NCI-H345 treated with DMSO at 0.1 percent for 48 hours (cell line): ENCODE measurements around the gene MDFI.
"Not testable (repeated sequence)": the region's sequence is repeated elsewhere in the genome, so short reads cannot be mapped to it uniquely, and the experiment has no call there.

Source experiments
- DNase-seq: peaks from one replicate; lab custom pipeline; 2025; ENCODE audit not compliant: unreplicated experiment; lab: John Stamatoyannopoulos, UW

Gene MDFI

DNA sequence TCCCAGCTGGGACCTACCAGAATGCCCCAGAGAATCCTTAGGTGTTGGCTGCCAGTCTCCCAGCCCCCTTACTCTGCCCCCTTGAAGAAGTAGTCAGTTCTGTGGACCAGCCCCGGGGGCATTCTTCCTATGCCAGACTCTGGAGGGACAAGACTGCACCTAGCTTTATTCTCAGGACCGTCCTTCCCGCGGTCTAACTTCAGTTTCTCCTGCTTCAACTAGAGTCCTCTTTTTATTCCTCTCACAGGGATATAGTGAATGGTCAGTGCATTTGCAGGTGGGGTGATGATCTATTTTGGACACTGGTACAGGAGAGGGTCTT lies 35.9 kb upstream of the MDFI start:
- no peak for DNase-seq

DNA sequence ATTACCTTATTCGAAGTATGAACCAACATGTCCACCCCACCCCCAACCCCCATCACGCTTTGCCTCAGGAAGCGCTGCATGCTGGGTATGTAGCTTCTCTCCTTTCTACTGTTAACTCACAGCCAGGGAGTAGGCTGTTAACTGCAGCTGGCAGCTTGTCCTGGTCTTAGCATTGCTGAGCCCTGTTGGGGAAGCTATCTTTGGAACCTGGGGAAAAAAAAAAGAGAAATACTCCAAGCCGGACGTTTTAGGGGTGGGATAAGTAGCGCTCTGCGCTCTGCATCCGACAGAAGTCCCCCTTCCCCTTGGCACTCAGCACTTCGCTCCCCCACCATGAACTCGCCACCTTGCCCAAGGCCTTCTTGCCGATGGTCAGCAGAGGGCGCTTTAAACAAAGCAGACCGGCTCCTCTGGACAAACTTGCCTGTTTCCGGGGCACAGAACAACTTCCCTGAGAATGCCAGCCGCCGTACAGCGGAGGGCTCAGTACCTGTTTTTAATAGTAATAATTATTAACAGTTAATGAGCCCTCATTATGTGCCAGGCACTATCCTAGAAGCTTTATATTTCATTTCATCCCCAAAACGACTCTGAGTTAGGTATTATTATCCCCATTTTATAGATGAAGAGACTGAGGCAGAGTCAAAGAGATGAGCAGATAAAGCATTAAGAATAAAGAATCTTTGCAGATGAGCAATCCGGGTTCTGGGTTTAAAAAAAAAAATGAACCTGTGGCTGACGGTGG lies 35.2 kb upstream of the MDFI start:
- peak; percentile 75 for DNase-seq

DNA sequence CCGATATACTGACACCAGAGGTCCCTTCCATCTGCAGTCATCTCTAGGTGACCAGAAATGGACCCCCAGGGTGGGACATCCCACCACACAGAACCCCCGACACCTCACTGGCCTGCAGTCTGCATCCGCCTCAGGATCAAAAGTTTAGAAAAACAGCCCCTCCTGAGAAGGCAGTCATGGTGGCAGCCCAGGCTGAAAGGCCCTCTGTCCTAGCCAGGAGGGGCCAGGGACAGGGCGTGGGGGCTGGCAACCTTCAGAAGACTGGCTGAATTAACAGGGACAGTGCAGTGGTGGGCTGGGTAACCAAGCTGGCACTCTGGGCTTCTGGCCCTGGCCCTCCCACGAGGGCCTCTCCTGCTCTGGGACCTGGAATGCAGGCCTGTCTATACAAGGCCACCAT lies 34.3 kb upstream of the MDFI start:
- no peak for DNase-seq

DNA sequence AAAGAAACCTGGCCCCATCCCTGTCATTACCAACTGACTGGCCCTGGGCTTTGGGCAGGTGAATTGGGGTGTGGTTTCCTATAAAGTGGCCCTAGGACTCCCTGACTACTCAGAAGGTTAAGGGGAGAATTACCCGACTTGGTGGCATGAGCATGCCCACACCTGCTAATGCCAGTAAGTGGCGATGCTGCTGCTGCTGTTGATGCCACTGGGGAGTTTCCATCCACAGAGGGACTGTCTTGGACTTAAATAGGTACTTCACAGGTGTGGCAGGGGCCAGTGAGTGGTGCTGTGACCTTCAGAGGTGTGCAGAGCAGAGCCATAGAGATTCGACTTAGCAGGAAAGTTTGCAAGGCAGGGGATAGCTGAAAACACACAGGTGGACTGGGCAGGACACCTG lies 32.6 kb upstream of the MDFI start:
- DNase-seq = no peak

DNA sequence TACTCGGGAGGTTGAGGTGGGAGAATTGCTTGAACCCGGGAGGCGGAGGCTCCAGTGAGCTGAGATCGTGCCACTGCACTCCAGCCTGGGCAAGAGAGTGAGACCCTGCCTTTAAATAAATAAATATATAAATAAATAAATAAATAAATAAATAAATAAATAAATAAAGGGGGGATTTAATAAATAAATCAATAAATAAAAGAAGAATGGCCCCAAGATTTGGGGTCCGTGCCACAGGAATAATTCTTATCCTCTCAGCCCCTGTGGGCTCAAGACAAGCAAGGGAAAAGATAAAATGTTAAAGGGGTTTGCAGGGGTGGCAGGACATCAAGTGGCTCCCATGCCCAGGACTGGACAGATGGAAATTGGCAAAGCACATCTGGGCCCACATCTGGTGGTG lies 31.2 kb upstream of the MDFI start:
- DNase-seq = no peak

DNA sequence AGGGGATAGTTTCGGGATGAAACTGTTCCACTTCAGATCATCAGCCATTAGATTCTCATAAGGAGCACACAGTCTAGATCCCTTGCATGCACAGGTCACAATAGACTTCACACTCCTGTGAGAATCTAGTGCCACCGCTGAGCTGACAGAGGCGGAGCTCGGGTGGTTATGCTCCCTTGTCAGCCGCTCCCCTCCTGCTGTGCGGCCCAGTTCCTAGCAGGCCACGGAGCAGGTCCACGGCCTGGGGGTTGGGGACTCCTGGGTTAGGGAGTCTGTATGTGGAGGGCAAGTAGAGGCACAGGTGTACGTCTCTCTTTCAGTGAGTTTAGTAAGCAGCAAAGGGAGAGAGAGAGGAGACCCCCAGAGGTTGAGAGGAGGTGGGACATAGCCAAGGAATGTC lies 30.5 kb upstream of the MDFI start:
- no peak for DNase-seq

DNA sequence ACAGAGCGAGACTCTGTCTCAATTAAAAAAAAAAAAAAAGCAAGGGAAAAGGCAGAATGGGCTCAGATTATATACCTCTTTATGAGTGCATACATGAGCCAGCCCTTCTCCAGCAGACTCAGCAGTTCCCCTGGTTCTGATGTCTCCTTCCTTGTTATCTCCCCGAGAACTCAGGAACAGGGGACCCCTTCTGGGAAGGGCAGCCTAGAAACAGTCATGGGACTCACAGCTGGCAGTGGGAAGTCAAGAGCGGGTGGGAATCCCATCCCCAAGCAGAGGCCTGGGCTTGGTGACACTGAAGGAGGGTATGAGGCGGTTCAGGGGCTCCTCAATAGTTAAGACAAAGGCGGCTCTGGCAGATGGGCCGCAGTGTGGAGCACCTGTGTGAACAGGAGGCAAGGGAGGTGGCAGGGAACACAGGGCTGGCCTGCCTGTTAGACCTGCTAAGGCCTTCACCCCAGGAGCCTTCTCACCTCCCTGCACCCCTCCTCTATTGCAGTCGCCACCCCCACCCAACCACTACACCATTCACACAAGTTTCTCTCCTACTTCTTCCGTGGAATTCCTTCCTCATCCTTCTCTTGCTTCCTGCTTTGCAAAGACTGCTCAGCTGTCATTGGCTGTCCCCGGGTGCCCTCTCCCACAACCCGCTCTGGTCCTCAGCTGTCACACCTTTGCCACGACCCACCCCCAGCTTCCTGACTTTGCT lies 29.7 kb upstream of the MDFI start:
- no peak for DNase-seq

DNA sequence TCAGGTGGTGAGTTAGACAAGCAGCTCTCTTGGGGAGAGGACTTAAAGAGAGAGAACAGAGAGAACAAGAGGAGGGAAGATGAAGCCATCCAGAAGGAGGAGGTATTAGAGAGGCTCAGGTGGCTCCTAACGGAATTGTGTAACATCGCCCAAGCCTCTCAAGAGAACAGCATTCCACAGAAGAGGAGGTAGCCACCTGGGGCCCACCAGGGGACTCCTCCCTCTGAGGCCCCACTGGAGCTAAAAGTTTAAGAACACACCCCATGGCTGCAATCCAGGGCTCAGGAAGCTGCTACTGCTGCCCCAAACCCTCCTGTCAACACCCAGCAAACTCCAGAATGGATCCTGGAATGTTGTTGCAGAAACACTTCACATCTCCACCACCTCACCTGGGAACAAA lies 23.6 kb upstream of the MDFI start:
- no peak for DNase-seq

DNA sequence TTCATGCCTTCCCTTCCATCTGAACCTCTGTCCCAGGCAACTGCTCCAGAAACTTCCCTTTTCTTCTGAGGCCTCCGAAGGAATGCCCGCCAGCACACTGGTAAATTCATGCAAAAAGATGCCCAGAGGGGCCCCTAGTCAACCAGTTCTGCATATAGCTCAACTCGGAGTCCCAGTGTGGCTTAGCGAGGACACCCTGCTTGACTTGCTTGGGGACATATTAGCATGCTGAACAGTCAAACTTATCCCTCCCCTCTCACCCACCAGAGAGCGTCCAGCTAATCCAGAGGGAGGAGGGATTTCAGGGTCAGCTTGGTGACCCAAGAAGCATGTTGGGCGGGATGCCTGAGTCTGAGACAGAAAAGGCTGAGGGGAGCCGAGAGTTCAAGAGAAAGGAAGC lies 23.0 kb upstream of the MDFI start:
- no peak for DNase-seq

DNA sequence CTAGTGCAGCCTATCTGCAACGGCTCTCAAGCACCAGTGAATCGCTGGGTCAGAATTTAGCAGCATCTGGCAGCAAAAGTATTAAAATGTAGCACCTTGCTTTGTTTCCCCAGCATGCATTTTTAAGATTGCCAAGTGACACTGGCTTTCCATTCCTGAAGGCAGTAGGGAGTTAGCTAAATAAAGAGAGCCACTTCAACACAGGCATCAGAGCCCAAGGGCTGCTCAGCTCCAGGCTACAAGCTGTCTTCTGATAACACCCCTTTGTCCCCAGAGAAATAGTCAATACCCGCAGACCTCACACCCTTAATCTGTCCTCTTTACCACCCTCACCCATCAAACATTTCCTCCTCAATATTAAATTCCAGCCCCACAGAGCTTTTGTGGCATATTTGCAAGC lies 19.7 kb upstream of the MDFI start:
- no peak for DNase-seq

DNA sequence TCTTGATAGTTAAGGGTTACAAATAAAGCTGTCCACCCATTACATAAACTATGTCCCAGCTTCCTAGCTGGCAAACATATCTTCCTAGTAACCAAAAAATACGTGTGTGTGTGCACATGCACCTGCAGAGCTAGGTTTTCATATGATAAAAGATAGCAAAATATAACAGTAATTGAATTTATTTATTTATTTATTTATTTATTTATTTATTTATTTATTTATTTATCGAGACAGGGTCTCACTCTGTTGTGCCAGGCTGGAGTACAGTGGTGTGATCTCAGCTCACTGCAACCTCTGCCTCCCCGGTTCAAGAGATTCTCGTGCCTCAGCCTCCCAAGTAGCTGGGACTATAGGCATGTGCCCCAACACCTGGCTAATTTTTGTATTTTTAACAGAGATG lies 19.1 kb upstream of the MDFI start:
- not testable (repeated sequence) for DNase-seq

DNA sequence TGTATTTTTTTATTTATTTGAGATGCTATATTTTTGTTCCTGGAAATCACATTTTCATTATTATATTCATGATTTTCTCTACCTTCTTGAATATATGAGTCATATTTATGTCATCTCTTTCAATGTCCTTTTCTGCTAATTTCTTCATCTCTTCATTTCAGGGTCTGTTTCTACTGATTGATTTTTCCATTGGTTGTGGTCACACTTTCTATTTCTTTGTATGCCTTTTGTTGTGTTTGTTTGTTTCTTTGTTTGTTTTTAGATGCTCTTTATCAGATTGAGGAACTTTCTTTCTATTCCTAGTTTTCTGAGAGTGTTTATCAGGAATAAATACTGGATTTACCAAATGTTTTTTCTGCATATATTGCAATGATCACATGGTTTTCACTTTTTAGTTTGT lies 16.9 kb upstream of the MDFI start:
- no peak for DNase-seq

DNA sequence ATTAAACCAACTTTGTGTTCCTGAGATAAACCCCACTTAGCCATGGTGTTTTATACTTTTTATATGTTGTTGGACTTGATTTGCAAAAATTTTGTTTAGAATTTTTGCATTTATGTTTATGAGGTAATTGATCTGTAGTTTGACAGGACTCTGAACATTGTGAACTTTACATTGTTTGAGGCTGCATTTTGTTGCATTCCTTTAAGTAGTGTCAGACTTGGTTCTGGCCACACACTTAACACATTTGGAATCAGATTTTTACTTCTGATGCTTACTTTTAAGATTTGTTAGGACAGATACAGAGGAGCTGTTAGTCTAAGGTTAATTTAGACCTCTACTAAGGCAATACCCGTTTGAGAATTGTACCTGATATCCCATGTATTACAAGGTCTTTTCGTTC lies 16.5 kb upstream of the MDFI start:
- no peak for DNase-seq

DNA sequence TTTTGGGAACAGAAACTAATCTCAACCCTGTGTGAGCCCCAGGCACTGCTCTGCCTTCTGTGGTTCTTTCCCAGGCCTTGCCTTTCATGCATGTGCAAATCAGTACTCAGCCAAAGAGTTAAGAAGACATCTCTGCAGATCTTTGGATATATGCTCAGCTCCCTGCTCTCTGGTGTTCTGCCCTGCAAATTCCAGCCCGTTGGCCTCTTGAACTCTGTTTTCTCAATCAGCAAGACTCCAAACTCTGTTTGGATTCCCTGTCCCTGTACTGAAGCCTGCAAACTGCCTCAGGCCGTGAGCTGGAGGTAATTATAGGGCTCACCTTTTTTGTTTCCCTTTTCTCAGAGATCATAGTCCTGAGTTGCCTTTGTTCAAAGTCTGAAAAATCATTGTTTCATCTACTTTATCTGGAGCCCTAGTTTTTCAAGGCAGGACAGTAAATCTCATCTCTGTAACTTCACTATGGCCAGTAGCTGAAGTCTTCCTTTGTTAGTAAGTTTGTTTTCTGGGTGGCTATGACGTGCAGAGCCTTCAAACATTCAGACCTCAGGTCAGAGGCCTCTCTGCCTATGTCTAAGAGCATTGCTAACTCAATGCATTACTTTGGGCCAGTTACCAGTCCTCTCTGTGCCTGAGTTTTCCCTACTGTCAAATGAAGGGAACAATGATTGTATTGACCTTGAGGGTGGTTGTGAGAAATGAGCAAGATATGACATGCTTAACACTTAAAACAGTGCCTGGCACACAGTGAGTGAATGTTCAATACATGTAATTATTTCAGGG lies 15.9 kb upstream of the MDFI start:
- DNase-seq = no peak

DNA sequence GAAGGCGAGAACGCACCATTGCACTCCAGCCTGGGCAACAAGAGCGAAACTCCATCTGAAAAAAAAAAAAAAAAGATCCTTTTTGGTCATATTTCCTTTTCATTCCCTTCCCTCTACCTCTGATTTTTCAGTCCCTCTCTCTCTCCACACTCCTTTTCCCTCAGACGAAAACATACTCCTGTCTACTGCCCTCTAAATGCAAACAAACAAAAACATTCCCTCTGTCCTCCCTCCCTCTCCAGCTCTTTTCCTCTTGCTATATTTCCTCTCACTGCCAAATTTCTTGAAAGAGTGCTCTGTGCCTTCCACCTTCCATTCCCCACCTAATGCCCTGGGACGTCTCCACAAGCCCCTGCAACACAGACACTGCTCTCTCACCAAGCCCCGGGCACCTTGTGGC lies 14.9 kb upstream of the MDFI start:
- DNase-seq = no peak

DNA sequence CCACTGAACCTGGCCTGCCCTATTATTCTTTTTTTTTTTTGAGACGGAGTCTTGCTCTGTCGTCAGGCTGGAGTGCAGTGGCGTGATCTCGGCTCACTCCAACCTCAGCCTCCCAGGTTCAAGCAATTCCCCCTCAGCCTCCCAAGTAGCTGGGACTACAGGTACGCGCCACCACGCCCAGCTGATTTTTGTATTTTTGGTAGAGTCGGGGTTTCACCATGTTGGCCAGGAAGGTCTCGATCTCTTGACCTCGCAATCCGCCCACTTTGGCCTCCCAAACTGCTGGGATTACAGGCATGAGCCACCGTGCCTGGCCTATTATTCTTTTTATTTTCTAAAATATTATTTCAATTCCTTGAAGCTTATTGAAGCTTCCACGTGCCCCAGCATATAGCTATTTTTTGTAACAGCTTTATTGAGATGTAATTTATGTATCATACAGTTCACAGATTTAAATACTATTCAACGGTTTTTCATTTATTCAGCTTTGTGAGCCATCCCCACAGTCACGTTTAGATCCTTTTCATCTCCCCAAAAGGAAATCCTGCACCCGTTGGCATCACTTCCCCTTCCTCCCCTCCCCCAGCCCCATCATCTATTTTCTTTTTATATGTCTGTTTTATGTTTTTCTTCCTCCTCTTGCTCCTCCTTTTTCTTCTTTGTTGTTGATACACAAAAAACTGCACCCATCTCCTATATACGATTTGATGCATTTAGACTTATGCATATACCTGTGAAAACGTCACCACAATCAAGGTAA lies 13.5 kb upstream of the MDFI start:
- no peak for DNase-seq

DNA sequence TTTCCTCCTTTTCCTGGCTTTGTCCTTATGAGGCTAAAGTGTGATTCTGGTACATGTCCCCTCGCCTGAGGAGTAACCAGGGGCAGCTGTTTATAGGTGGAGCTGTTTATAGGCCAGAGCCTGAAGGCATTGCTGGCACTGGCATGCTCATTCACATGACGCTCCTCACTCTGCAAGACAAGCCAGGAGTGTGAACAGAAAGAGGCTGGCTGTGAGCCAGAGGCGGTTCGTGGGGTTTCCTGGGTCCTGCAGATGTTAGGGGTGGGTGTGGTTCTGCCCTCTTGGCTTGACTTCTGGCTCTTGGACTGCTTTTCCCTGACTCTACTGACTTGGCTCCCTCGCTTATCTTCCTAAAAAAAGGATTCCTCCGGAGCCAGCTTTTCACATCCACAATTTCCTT lies 12.8 kb upstream of the MDFI start:
- peak; percentile 26 for DNase-seq

DNA sequence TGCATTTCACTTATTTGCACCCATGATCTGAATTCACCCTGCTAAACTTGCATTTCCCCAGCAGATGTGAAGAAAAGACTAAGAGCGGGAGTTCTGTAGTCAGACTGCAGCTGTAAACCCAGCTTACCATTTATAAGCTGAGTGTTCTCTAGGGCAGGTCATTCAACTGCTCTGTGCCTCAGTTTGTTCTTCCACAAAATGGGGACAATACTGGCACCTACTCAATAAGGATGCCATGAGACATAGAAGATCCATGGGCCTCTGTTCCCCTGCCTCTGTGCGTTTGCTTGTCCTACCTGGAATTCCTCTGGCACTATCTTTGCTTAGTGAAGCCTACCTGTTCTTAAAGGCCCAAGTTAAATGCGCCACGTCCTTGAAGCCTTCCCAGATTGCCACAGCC lies 12.2 kb upstream of the MDFI start:
- DNase-seq = no peak

DNA sequence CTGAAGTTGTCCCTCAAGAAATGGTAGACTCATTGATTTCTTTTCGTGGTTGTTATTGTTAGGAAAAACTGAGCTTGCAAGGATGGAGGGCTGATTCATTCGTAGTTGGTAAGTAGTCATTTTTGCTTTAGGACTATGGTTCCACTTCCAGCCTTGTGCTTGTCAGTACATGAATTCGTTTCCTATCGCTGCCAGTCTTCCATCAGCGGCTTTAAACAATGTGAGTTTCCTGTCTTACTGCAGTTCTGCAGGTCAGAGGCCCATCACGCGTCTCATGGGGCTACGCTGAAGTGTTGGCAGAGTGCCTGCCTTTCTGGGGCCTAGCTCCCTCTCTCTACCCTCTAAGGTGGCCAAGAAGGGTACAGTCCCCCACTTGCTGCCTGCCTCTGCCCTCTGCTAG lies 11.4 kb upstream of the MDFI start:
- peak; percentile 17 for DNase-seq

DNA sequence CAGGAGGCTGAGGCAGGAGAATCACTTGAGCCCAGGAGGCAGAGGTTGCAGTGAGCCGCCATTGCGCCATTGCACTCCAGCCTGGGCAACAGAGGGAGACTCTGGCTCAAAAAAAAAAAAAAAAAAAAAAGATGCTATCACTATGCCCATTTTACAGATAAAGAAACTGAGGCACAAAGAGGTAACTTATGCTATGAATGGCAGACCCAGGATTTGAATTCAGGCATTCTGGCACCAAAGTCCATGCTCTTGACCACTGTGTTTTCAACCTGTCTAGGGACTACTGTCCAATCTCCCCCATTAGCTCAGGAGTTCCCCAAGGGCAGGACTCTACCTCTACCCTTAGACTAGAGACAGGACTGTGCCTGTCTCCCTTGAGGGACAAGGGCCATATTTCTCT lies 9.1 kb upstream of the MDFI start:
- DNase-seq = no peak

DNA sequence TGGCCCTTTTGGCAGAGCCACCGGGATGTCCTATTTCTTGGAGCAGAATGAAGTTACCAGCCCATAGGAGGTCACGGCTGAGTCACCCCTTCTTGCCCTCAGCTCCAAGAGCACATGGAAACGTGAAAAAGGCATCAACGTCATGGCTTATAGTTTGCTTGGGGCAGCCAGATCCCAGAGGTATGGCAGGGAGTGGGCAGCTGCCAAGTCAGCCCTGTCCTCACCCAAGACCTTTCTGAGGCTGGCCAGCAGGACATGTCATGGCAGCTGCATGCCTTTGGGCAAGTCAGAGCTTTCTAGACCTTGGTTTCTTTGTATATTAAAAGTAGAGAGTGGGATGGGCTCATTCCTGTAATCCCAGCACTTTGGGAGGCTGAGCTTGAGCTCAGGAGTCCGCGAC lies 8.2 kb upstream of the MDFI start:
- DNase-seq = no peak

DNA sequence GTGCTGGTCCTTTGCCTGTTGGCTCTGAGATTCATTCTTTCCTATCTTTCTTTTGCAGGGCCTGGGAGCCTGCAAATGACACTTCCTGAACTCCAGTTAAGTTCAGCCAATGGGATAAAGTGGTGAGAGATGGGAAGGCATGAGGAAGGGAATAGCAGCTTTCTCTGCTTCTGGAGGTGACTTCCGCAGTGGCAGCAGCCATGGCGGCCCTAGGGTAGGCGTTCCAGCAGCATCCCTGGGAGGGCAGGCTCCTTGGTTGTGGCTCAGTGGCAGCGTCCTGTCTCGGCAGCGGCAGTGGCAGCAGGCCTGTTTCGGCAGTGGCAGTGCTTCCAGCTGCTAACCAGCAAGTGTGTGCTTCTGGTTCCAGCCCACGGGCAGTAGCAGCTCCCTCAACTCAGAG lies 7.3 kb upstream of the MDFI start:
- no peak for DNase-seq
